Measurements from ENCODE around the gene LYSMD3. TPM values are rescaled to one million over a fixed set of nuclear protein-coding genes. Genes with fewer than 3 reads are reported as not detected.

Gene LYSMD3
- polyA plus RNA-seq, 1 donor (not counting 4 experiments of a cell fraction or from before 2014, with no cell fraction given), result 18.9 TPM

DNA sequence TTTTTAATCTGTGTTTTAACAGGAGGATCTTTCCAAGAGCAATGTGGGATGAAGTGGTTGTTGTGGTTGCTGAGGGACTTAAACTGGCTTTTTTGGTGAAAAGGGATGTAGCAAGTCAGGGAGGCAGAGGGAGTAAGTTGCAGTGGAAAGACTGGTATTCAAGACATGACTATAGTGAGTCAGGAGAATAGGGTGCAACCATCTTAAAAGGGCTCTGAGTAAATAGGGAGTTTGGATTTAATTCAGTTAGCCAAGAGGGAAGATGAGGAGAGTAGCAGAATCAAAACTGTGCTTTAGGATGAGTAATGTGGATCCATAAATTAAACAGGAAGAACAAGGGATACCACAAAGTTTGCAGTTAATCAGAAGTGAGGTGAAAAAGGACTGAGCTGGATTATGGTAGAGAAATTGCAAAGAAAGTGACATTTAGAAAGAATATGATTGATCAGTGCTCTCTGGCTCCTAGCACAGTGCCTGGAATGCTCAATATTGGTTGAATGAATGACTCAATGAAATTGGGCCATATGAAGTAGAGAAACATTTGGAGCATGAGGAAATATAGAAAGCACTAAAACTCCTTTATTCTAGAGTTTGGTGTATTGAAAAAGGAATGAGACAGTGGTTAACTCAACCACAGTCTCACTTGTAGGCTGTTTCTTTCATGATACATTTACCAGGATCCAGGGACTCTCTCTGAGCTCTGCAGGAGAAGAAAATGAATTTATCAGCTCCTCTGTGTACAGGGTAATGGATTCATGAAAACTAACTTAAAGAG, 49.6 kb downstream of the LYSMD3 start:
- FAIRE-seq (no peak), DNase-seq (ENCODE audit: low read depth, low spot score) (no peak)
- Histone ChIP-seq H3K4me2 (ENCODE audit: control insufficient read depth, extremely low read depth, insufficient read depth, low read depth, low read length) (no peak overlapping the region), H3K9me1 (ENCODE audit: control insufficient read depth, extremely low read depth, insufficient read depth, low read length) (no peaks in the 10 kb centered on the region), H3K9ac (ENCODE audit: control insufficient read depth, extremely low read depth, insufficient read depth, low read length) (no peak overlapping the region), H3K4me3 (ENCODE audit: control insufficient read depth in 2 of 3, extremely low read depth in 1 of 3, insufficient read depth in 2 of 3, low read depth in 1 of 3, low read length in 3 of 3) (no peak overlapping the region), H3K4me1 (ENCODE audit: control insufficient read depth, extremely low read depth, insufficient read depth, low read length) (no peaks in the 10 kb centered on the region), H3K27ac (ENCODE audit: control insufficient read depth, insufficient read depth, low read length) (no peak overlapping the region), H2AFZ (ENCODE audit: control insufficient read depth, low read length) (no peak overlapping the region), H3K27me3 (ENCODE audit: control insufficient read depth, extremely low read depth, insufficient read depth, low read length) (no peaks in the 10 kb centered on the region), H3K9me3 (ENCODE audit: control insufficient read depth, low read depth, low read length) (no peaks in the 10 kb centered on the region), H3K79me2 (ENCODE audit: control insufficient read depth, insufficient read depth, low read length) (peaks cover 16% of the 10 kb centered on the region), H4K20me1 (ENCODE audit: control insufficient read depth, extremely low read depth, insufficient read depth, low read length) (no peaks in the 10 kb centered on the region), H3K36me3 (ENCODE audit: control insufficient read depth in 2 of 2, extremely low read depth in 1 of 2, insufficient read depth in 2 of 2, low read length in 2 of 2) (no peaks in the 10 kb centered on the region)
- dilution Hi-C loops (cut with MboI; ENCODE audit: extremely low pct_ligation_motif_present, low sequenced_read_pairs), result no loop called here
- TF ChIP-seq CTCF (optimal IDR thresholded peaks at IDR 0.05 in 1 of 3, IDR thresholded peaks at IDR 0.05 in 1 of 3, conservative IDR thresholded peaks at IDR 0.05 in 1 of 3; ENCODE audit: extremely low read depth in 1 of 3, insufficient read depth in 2 of 3, low read length in 3 of 3), result no peak
- TF ChIP-seq EZH2 (IDR thresholded peaks at IDR 0.05; ENCODE audit: low read length), result no peak

DNA sequence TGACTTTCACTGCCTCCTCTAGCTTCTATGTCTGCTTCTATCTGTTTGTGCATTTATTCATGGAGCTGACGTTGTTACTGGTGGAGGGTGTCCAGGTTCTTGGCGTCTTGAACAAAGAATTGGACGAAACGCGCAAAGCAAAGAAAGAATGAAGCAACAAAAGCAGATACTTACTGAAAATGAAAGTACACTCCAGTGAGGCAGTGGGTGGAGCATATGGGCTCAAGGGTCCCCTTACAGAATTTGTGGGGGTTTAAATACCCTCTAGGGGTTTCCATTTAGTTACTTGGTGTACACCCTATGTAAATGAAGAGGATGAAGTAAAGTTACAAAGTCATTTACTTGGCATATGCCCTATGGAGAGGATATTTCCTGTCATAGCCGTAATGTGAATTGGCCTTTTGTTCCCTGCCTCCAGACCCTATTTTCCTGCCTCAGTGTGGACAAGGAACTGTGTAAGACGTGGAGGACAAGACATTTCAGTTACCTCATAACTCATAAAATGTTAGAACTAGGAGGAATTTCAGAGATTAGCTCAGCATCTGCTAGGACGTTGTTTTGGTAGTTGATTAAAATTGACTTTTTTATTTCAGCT, 51.7 kb downstream of the LYSMD3 start:
- Histone ChIP-seq H3K27me3 (ENCODE audit: control insufficient read depth, extremely low read depth, insufficient read depth, low read length) (no peaks in the 10 kb centered on the region), H3K9ac (ENCODE audit: control insufficient read depth, extremely low read depth, insufficient read depth, low read length) (no peak overlapping the region), H3K79me2 (ENCODE audit: control insufficient read depth, insufficient read depth, low read length) (peaks cover 28% of the 10 kb centered on the region), H2AFZ (ENCODE audit: control insufficient read depth, low read length) (no peak overlapping the region), H3K27ac (ENCODE audit: control insufficient read depth, insufficient read depth, low read length) (no peak overlapping the region), H4K20me1 (ENCODE audit: control insufficient read depth, extremely low read depth, insufficient read depth, low read length) (no peaks in the 10 kb centered on the region), H3K4me1 (ENCODE audit: control insufficient read depth, extremely low read depth, insufficient read depth, low read length) (peaks cover 4% of the 10 kb centered on the region), H3K9me1 (ENCODE audit: control insufficient read depth, extremely low read depth, insufficient read depth, low read length) (no peaks in the 10 kb centered on the region), H3K36me3 (ENCODE audit: control insufficient read depth in 2 of 2, extremely low read depth in 1 of 2, insufficient read depth in 2 of 2, low read length in 2 of 2) (no peaks in the 10 kb centered on the region), H3K9me3 (ENCODE audit: control insufficient read depth, low read depth, low read length) (no peaks in the 10 kb centered on the region), H3K4me3 (ENCODE audit: control insufficient read depth in 2 of 3, extremely low read depth in 1 of 3, insufficient read depth in 2 of 3, low read depth in 1 of 3, low read length in 3 of 3) (no peak overlapping the region), H3K4me2 (ENCODE audit: control insufficient read depth, extremely low read depth, insufficient read depth, low read depth, low read length) (no peak overlapping the region)
- TF ChIP-seq EZH2 (IDR thresholded peaks at IDR 0.05; ENCODE audit: low read length) (no peak), CTCF (optimal IDR thresholded peaks at IDR 0.05 in 1 of 3, IDR thresholded peaks at IDR 0.05 in 1 of 3, conservative IDR thresholded peaks at IDR 0.05 in 1 of 3; ENCODE audit: extremely low read depth in 1 of 3, insufficient read depth in 2 of 3, low read length in 3 of 3) (no peak)
- dilution Hi-C loops (cut with MboI; ENCODE audit: extremely low pct_ligation_motif_present, low sequenced_read_pairs), result no loop called here
- FAIRE-seq, result no peak
- DNase-seq (ENCODE audit: low read depth, low spot score), result no peak
